PC-3 (cell line): Measurements from ENCODE around the gene DEPP1.

Source experiments
- EZH2phosphoT487 ChIP-seq: fragments of 300-600 bp; sonication (generic); IDR thresholded peaks from 2 replicates; pipeline ENCODE4 v1.6.1; 2018; ENCODE audit warnings: mild to moderate bottlenecking, antibody characterized with exemption, low read length, borderline replicate concordance
- TF ChIP-seq, protein P1 (sequence below): fragments of 300-600 bp; sonication (generic); conservative IDR thresholded peaks from 2 replicates; pipeline ENCODE4 v1.5.1; 2017; ENCODE audit warnings: antibody characterized with exemption, low read depth, mild to moderate bottlenecking, low read length

DNA sequence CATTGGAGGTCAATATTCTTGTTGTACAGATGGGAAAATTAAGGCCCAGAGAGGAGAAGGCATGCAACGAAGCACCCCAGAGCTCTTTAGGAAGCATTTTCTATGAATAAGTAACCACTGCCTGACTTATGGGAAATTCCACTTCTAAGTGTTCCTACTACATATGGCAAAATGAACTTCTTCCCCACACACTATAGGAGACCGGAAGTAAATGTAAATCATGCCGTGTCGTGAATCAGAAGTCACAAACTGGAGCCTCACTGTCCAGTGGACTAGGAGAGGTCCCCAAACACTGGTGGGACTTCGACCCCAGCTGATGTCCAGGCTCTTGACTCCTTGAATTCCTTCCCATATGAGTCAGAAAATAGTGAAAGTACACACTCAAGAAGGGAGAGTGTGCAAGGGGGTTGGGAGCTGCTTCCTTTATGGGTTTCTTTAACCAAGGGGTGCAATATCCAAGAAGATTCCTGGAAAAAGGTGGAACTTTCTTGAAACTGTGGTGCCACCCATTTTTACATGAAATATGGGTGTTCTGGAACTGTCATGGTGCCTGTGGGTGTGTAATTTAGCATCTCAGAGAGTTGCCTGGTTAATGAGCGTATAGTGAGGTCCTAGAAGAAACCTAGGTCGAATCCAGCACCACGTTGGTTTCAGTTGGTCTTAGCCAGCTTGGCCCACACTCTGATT lies 12.3 kb downstream of the DEPP1 start:
- TF ChIP-seq, protein P1, sequence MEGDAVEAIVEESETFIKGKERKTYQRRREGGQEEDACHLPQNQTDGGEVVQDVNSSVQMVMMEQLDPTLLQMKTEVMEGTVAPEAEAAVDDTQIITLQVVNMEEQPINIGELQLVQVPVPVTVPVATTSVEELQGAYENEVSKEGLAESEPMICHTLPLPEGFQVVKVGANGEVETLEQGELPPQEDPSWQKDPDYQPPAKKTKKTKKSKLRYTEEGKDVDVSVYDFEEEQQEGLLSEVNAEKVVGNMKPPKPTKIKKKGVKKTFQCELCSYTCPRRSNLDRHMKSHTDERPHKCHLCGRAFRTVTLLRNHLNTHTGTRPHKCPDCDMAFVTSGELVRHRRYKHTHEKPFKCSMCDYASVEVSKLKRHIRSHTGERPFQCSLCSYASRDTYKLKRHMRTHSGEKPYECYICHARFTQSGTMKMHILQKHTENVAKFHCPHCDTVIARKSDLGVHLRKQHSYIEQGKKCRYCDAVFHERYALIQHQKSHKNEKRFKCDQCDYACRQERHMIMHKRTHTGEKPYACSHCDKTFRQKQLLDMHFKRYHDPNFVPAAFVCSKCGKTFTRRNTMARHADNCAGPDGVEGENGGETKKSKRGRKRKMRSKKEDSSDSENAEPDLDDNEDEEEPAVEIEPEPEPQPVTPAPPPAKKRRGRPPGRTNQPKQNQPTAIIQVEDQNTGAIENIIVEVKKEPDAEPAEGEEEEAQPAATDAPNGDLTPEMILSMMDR, result no peak
- TF ChIP-seq EZH2phosphoT487, result no peak
